DND-41 (cell line): ENCODE measurements around the gene XYLT1.

Source experiments
- ATAC-seq: fragments of 200-7000 bp; cut with Tn5 transposase; 3 replicates; pipeline ENCODE4 v1.9.1; 2021; ENCODE audit warnings: low read depth; ENCODE audit not compliant: insufficient read depth
- DNase-seq: peaks from one replicate; pipeline ENCODE4 v3.0.0-alpha.2; 2020
- H2AFZ ChIP-seq: 2 replicates; pipeline ENCODE4 v1.6.0; 2012; ENCODE audit warnings: low read depth, low read length
- H3K27ac ChIP-seq: 2 replicates; pipeline ENCODE4 v1.5.1; 2012; ENCODE audit warnings: low read length, inconsistent platforms
- H3K27me3 ChIP-seq: fragments of 200-600 bp; sonication (generic); 2 replicates; pipeline ENCODE4 v1.6.0; 2012; ENCODE audit warnings: low read length, mild to moderate bottlenecking, inconsistent platforms; ENCODE audit not compliant: insufficient read depth, poor library complexity
- H3K36me3 ChIP-seq: 2 replicates; pipeline ENCODE4 v1.5.1; 2012; ENCODE audit warnings: low read length, inconsistent platforms; ENCODE audit not compliant: insufficient read depth
- H3K4me1 ChIP-seq: 2 replicates; pipeline ENCODE4 v1.5.1; 2012; ENCODE audit warnings: mild to moderate bottlenecking, low read length; ENCODE audit not compliant: insufficient read depth
- H3K4me2 ChIP-seq: 2 replicates; pipeline ENCODE4 v1.6.0; 2012; ENCODE audit warnings: mild to moderate bottlenecking, moderate library complexity, low read length, inconsistent platforms; ENCODE audit not compliant: insufficient read depth
- H3K4me3 ChIP-seq, 2 experiments: fragments of 200-600 bp in 1 of 2; shearing (Covaris generic) in 1 of 2; 2 replicates each; pipeline ENCODE4 v1.5.1; 2012 to 2016; ENCODE audit warnings: inconsistent platforms in 2 of 2, low read length in 2 of 2, mild to moderate bottlenecking in 2 of 2, low read depth in 1 of 2, moderate library complexity in 1 of 2
- H3K79me2 ChIP-seq: 2 replicates; pipeline ENCODE4 v1.6.0; 2012; ENCODE audit warnings: low read length, inconsistent platforms; ENCODE audit not compliant: insufficient read depth
- H3K9ac ChIP-seq: 2 replicates; pipeline ENCODE4 v1.6.0; 2012; ENCODE audit warnings: low read depth, mild to moderate bottlenecking, inconsistent platforms, low read length, moderate library complexity
- H3K9me3 ChIP-seq: 2 replicates; pipeline ENCODE4 v1.5.1; 2012; ENCODE audit warnings: low read length, moderate library complexity, mild to moderate bottlenecking, inconsistent platforms; ENCODE audit not compliant: insufficient read depth, severe bottlenecking
- H4K20me1 ChIP-seq: 2 replicates; pipeline ENCODE4 v1.6.0; 2012; ENCODE audit warnings: low read length; ENCODE audit not compliant: insufficient read depth
- CTCF ChIP-seq: IDR thresholded peaks from 2 replicates; pipeline ENCODE4 v1.5.1; 2012; ENCODE audit warnings: borderline replicate concordance, low read length, moderate library complexity, mild to moderate bottlenecking; ENCODE audit not compliant: poor library complexity, severe bottlenecking; ENCODE audit errors: extremely low read depth
- EZH2 ChIP-seq: IDR thresholded peaks from 3 replicates; pipeline ENCODE4 v1.6.1; 2012; ENCODE audit warnings: borderline replicate concordance, low read depth, mild to moderate bottlenecking, moderate library complexity, low read length, inconsistent platforms; ENCODE audit not compliant: severe bottlenecking

Gene XYLT1

GRCh38 chr16:17244872-17245551, 225.7 kb downstream of the XYLT1 start:
- TF ChIP-seq EZH2 (no peak), CTCF (no peak)
- ATAC-seq (no peak), DNase-seq (no peak)
- no peaks in the 10 kb centered on the region for H3K79me2 ChIP-seq
- no peak overlapping the region for H3K27ac ChIP-seq
- H3K4me1 ChIP-seq, result no peaks in the 10 kb centered on the region
- H3K9me3 ChIP-seq, result no peaks in the 10 kb centered on the region
- no peaks in the 10 kb centered on the region for H4K20me1 ChIP-seq
- no peaks in the 10 kb centered on the region for H3K36me3 ChIP-seq
- H3K4me3 ChIP-seq, result no peak overlapping the region
- H3K4me2 ChIP-seq, result no peak overlapping the region
- no peak overlapping the region for H2AFZ ChIP-seq
- no peaks in the 10 kb centered on the region for H3K27me3 ChIP-seq
- no peak overlapping the region for H3K9ac ChIP-seq

- no peaks in the 10 kb centered on the region for H4K20me1 ChIP-seq
- no peaks in the 10 kb centered on the region for H3K4me1 ChIP-seq
- H3K27ac ChIP-seq, result no peak overlapping the region
- no peaks in the 10 kb centered on the region for H3K36me3 ChIP-seq
- H3K4me2 ChIP-seq, result no peak overlapping the region
- no peak for DNase-seq
- H2AFZ ChIP-seq, result no peak overlapping the region
- no peak overlapping the region for H3K9ac ChIP-seq
- ATAC-seq, result no peak
- H3K9me3 ChIP-seq, result peaks cover 4% of the 10 kb centered on the region
- H3K79me2 ChIP-seq, result no peaks in the 10 kb centered on the region
- H3K27me3 ChIP-seq, result no peaks in the 10 kb centered on the region
- H3K4me3 ChIP-seq, result no peak overlapping the region
- TF ChIP-seq EZH2 (no peak), CTCF (no peak)
These were observed 229.4 kb downstream of the XYLT1 start for GRCh38 chr16:17241264-17241835.

- H3K36me3 ChIP-seq, result no peaks in the 10 kb centered on the region
- ATAC-seq, result no peak
- H3K27me3 ChIP-seq, result no peaks in the 10 kb centered on the region
- TF ChIP-seq EZH2 (no peak), CTCF (no peak)
- no peak overlapping the region for H3K9ac ChIP-seq
- no peak overlapping the region for H2AFZ ChIP-seq
- no peak overlapping the region for H3K4me2 ChIP-seq
- DNase-seq, result no peak
- H3K4me3 ChIP-seq, result no peak overlapping the region
- no peak overlapping the region for H3K27ac ChIP-seq
- peaks cover 4% of the 10 kb centered on the region for H3K9me3 ChIP-seq
- H3K79me2 ChIP-seq, result no peaks in the 10 kb centered on the region
- no peaks in the 10 kb centered on the region for H4K20me1 ChIP-seq
- no peaks in the 10 kb centered on the region for H3K4me1 ChIP-seq
These were observed 232.3 kb downstream of the XYLT1 start for GRCh38 chr16:17238285-17239028.
